ENCODE measurements around the gene CDH23.

DNA sequence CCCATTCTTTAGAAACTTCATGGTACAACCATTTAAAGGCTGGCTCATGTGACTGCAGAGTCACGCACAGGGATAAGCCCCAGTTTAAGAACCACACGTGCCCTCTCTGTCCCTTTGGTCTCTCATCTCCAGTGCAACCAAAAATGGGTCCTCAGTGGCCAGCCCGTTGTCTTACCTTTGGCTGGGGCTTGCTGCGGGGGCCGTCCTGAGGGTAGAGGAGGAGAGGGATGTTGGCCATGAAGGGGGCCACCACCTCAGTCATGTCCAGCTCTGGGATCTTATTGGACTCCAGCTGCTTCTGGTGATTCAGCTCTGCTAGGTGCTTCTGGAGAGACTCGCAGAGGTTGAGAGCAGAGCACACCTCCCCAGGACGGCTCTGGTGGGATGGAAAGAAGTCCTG is 432.0 kb downstream of the CDH23 start:
- no peak for TF ChIP-seq EZH2 (IDR thresholded peaks at IDR 0.05; ENCODE audit: insufficient read depth, poor library complexity, severe bottlenecking)
- TF ChIP-seq EZH2phosphoT487 (IDR thresholded peaks at IDR 0.05; ENCODE audit: insufficient read depth, low read depth), result no peak

Measured in GM23248 (cell line).